GM18505 (cell line): Measurements from ENCODE around the gene RAG1.
"Not testable (repeated sequence)": the region's sequence is repeated elsewhere in the genome, so short reads cannot be mapped to it uniquely, and the experiment has no call there.

Source experiments
- ATAC-seq: cut with Tn5 transposase; IDR thresholded peaks from one replicate; pipeline ENCODE4 v1.9.1; 2021; ENCODE audit not compliant: unreplicated experiment
- POLR2A ChIP-seq: IDR thresholded peaks from 4 replicates; pipeline ENCODE4 v1.6.1; 2011; ENCODE audit warnings: borderline replicate concordance; ENCODE audit not compliant: insufficient read depth, insufficient read length; ENCODE audit errors: extremely low read depth

The RAG1 gene

GRCh38 chr11:36567694-36568093 is at the start of gene RAG1:
RAG1 (plus strand) TSS chr11:36568007; CDS start chr11:36573305, 5,298 bp downstream.
- TF ChIP-seq POLR2A = no peak
- ATAC-seq = no peak

- no peak for ATAC-seq
- no peak for TF ChIP-seq POLR2A
Observed at GRCh38 chr11:36530840-36531239, 37.0 kb upstream of the RAG1 start.

- ATAC-seq = no peak
- TF ChIP-seq POLR2A = no peak
Observed at GRCh38 chr11:36532941-36533601, 34.7 kb upstream of the RAG1 start.

- no peak for TF ChIP-seq POLR2A
- no peak for ATAC-seq
Observed at GRCh38 chr11:36534276-36534840, 33.4 kb upstream of the RAG1 start.

GRCh38 chr11:36540998-36541397 is 26.8 kb upstream of the RAG1 start:
- ATAC-seq = peak; percentile 97
- TF ChIP-seq POLR2A = no peak

- ATAC-seq = no peak
- TF ChIP-seq POLR2A = no peak
Observed at GRCh38 chr11:36550385-36551115, 17.3 kb upstream of the RAG1 start.

GRCh38 chr11:36557390-36557789 is 10.4 kb upstream of the RAG1 start:
- ATAC-seq = not testable (repeated sequence)

GRCh38 chr11:36557991-36558390 is 9.8 kb upstream of the RAG1 start:
- TF ChIP-seq POLR2A = no peak
- no peak for ATAC-seq

- peak; percentile 95 for ATAC-seq
Observed at GRCh38 chr11:36558571-36559413, 9.0 kb upstream of the RAG1 start.

GRCh38 chr11:36564376-36565030 is 3.3 kb upstream of the RAG1 start:
- ATAC-seq = peak; percentile 70
- TF ChIP-seq POLR2A = no peak

More at GRCh38 chr11:36558571-36559413, 9.0 kb upstream of the RAG1 start:
- TF ChIP-seq POLR2A = no peak

GRCh38 chr11:36565031-36565610 is 2.7 kb upstream of the RAG1 start:
- no peak for ATAC-seq
- no peak for TF ChIP-seq POLR2A

GRCh38 chr11:36566407-36567053 is 1.3 kb upstream of the RAG1 start:
- TF ChIP-seq POLR2A = no peak
- no peak for ATAC-seq
